22Rv1 (cell line): ENCODE results near the gene VASH2.

Experiments used
- ZFX ChIP-seq: fragments of 450-650 bp; IDR thresholded peaks from 2 replicates; pipeline ENCODE4 v1.6.1; 2017; ENCODE audit warnings: antibody characterized with exemption, borderline replicate concordance
- TF ChIP-seq, protein P1 (sequence below): fragments of 450-650 bp; IDR thresholded peaks from 2 replicates; pipeline ENCODE4 v1.5.1; 2017; ENCODE audit warnings: mild to moderate bottlenecking

DNA sequence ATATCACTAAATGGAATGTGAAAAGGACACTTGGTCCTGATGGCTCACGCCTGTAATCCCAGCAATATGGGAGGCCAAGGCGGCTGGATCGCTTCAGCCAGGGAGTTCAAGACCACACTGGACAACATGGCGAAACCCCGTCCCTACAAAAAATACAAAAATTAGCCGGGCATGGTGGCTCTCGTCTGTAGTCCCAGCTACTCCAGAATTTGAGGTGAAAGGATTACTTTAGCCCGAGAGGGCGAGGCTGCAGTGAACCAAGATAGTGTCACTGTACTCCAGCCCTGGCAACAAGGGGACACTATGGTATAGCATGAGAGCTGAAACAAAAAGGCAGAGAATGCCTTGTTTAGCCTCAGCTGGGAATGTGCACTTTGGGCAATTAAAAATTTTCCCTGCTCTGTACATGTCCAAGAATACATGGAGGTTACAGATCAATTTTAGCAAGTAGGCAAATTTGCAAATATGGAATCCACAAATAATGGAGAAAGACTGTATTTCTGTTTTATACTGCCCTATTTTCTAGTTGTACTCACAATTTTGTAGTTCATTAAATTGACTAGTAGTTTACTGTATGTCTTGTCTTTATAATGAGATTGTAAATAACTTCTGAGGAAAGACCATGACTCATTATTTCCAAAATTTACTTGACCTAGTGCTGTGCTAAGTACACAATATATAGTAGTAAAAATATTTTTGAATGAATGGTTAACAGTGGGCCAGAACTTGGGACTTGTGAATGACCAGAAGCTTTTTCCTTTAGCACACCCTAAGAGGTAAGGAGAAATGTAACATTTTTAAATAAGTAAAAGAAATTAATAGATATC is 67.3 kb downstream of the VASH2 start:
- TF ChIP-seq, protein P1, sequence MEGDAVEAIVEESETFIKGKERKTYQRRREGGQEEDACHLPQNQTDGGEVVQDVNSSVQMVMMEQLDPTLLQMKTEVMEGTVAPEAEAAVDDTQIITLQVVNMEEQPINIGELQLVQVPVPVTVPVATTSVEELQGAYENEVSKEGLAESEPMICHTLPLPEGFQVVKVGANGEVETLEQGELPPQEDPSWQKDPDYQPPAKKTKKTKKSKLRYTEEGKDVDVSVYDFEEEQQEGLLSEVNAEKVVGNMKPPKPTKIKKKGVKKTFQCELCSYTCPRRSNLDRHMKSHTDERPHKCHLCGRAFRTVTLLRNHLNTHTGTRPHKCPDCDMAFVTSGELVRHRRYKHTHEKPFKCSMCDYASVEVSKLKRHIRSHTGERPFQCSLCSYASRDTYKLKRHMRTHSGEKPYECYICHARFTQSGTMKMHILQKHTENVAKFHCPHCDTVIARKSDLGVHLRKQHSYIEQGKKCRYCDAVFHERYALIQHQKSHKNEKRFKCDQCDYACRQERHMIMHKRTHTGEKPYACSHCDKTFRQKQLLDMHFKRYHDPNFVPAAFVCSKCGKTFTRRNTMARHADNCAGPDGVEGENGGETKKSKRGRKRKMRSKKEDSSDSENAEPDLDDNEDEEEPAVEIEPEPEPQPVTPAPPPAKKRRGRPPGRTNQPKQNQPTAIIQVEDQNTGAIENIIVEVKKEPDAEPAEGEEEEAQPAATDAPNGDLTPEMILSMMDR = no peak
- no peak for TF ChIP-seq ZFX
